ENCODE results near the gene DIP2C.

DNA sequence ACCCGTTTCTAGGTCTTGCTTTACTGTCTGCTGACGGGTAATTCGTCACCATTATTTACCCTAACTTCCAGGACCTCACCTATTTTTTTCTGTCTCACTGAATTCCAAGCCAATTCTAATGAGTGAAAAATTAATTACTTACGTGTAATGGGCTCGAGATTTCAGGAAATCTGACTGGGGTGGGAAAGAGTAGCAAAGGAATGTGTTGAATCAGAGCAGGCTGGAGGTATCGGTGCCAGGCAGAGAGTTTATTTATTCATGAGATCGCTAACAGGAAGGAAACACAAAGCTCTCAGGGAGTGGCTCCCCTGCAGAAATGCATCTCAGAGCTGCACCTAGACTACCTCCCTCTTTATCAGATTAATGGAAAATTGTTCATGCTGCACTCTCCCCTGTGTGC, 4.0 kb upstream of the DIP2C start:
- TF ChIP-seq POLR2A (IDR thresholded peaks at IDR 0.05; ENCODE audit: low read depth, low read length) (no peak), POLR2AphosphoS5 (IDR thresholded peaks at IDR 0.05; ENCODE audit: low read depth, low read length) (no peak)

Measured in GM12892 (cell line).